Hematopoietic multipotent progenitor cell treated with erythropoietin and hydrocortisone succinate and interleukin-3 and kit ligand, for 17 days (in vitro differentiated cells): ENCODE data around the gene CES4A.
A peak's percentile ranks its signal among the peaks of the same experiment; 100 is the strongest.
"Not testable (repeated sequence)": the region's sequence is repeated elsewhere in the genome, so short reads cannot be mapped to it uniquely, and the experiment has no call there.

ENCODE experiments used
- DNase-seq: peaks from one replicate; pipeline ENCODE4 v3.0.0-alpha.2; 2015; ENCODE audit warnings: low spot score

The CES4A gene

GRCh38 chr16:66956154-66956457, 32.3 kb upstream of the CES4A start:
- not testable (repeated sequence) for DNase-seq

GRCh38 chr16:66958857-66959703, 29.3 kb upstream of the CES4A start:
- DNase-seq = no peak

GRCh38 chr16:66959704-66960161, 28.7 kb upstream of the CES4A start:
- no peak for DNase-seq

- no peak for DNase-seq
These were observed 28.1 kb upstream of the CES4A start for GRCh38 chr16:66960270-66960669.

GRCh38 chr16:66961065-66961744, 27.2 kb upstream of the CES4A start, which contains the start of gene CES3:
TSS of gene CES3 (plus strand) at chr16:66961266. CDS start at chr16:66961308, 42 bp downstream.
- peak; percentile 40 for DNase-seq

GRCh38 chr16:66961914-66962313, 26.5 kb upstream of the CES4A start:
- DNase-seq = no peak

- DNase-seq = no peak
These were observed 24.3 kb upstream of the CES4A start for GRCh38 chr16:66964049-66964448.

GRCh38 chr16:66968847-66969246, 19.5 kb upstream of the CES4A start:
- DNase-seq = no peak

GRCh38 chr16:66970775-66971720, 17.3 kb upstream of the CES4A start:
- no peak for DNase-seq

GRCh38 chr16:66972983-66973382, 15.4 kb upstream of the CES4A start:
- no peak for DNase-seq

- no peak for DNase-seq
These were observed 14.7 kb upstream of the CES4A start for GRCh38 chr16:66973716-66974115.

GRCh38 chr16:66974156-66974931, 14.0 kb upstream of the CES4A start:
- not testable (repeated sequence) for DNase-seq

GRCh38 chr16:66974932-66975246, 13.5 kb upstream of the CES4A start:
- DNase-seq = not testable (repeated sequence)

- DNase-seq = no peak
These were observed 13.0 kb upstream of the CES4A start for GRCh38 chr16:66975302-66975893.

GRCh38 chr16:66976746-66977145, 11.6 kb upstream of the CES4A start:
- no peak for DNase-seq

GRCh38 chr16:66977341-66978113, 10.9 kb upstream of the CES4A start:
- peak; percentile 84 for DNase-seq

GRCh38 chr16:66979011-66979717, 9.2 kb upstream of the CES4A start:
- no peak for DNase-seq

- DNase-seq = no peak
These were observed 5.4 kb upstream of the CES4A start for GRCh38 chr16:66983033-66983432.

GRCh38 chr16:66984892-66985311, 3.5 kb upstream of the CES4A start:
- no peak for DNase-seq

- no peak for DNase-seq
These were observed 1.8 kb upstream of the CES4A start for GRCh38 chr16:66986559-66986958.
